Measurements from ENCODE around the gene PSMD12. TPM values are rescaled to one million over a fixed set of nuclear protein-coding genes. Genes with fewer than 3 reads are reported as not detected.
A peak's percentile ranks its signal among the peaks of the same experiment; 100 is the strongest.
"Not testable (repeated sequence)": the region's sequence is repeated elsewhere in the genome, so short reads cannot be mapped to it uniquely, and the experiment has no call there.

Gene PSMD12
- 10 to 100 TPM; 45.9 to 48.3 (median 46.4) TPM for polyA plus RNA-seq (ENCODE audit: insufficient read length in 3 of 3)

DNA sequence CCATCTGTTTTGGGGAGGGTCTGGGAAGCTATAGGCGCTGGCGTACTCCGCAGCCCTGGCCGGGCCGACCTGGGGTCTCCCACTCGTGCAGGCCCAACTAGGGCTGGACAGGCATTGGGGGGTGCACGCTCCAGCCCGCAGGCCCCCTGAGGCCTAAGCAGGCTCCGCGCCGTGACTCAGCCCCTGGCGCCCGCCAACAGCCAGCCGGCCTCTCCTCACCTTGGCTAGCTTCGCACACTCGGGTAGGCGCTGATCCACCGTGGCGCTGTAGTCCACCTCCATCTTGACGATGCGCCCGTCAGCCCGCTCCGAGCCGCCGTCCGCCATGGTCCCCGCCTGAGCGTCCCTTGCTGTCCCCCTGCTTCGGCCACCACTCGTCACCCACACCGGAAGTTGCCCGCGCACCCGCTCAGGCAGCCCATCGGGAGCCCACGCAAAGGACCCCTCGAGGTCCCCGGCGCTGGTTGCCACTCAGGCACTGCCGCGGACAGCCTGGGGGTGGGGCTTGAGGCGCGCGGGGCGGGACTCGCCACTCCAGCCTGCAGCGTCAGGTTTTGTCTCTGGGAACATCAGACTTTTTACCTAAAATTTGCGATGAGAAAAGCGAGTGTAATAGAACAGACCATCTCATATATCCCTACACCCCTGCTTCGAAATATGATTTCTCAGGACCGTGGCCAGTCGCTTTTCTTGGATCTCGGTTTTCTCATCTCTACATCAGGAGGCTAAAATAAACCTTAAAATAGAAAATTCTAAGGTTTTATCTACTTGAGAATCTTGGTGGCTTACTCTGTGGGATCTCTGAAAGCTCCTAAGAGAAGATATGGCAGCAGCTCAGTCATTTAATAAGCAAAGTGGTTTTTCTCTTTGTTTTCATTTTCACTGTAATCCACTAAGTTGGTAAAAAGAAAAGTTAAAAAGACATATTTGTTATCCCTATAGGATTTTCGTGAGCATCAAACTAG is at the start of gene PSMD12:
TSS of gene PSMD12 (minus strand) at position 385 of the 965 bp plus-strand sequence. CDS start at position 327, 58 bp downstream.
- DNase-seq (ENCODE audit: low read depth in 3 of 3, low spot score in 2 of 3) = peak in 2 of 3 donors; percentile 81 to 90

- DNase-seq (ENCODE audit: low read depth in 3 of 3, low spot score in 2 of 3) = no peak
Observed at GRCh38 chr17:67415291-67415690, 48.9 kb upstream of the PSMD12 start.

DNA sequence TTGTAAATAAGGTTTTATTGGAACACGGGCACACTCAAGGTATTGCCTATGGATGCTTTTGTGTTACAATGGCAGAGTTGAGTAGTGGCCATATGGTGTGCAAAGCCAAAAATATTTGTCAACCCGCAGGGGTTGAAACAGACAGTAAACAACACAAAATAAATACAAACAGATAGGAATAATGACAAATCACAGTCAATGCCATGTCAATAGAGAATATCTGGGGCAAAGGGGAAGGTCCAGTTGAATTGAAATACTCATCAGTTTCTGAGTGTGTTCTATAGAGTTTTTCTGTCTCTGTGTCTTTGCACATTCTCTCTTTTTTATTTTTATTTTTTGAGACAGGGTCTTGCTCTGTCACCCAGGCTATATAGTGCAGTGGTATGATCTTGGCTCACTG is 48.2 kb upstream of the PSMD12 start:
- no peak for DNase-seq (ENCODE audit: low read depth in 3 of 3, low spot score in 2 of 3)

GRCh38 chr17:67414130-67414529 is 47.8 kb upstream of the PSMD12 start:
- no peak for DNase-seq (ENCODE audit: low read depth in 3 of 3, low spot score in 2 of 3)

DNA sequence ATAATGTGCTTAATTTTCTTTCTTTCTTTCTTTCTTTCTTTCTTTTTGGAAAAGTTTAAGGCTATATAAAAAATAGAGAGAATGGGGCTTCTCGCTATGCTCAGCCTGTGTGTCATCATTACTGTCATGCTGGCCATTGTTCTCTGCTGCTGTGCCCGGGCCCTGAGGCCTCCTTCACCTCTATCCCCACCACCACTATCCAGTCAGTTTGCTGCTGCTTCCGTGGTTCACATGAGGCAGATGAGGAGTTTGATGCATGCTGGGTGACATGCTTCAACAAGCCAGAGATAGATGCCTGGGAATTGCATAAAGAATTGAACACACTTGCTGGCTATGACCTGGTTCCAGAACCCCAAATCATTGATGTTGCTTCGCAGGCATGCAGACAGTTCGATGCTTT is 47.0 kb upstream of the PSMD12 start:
- no peak for DNase-seq (ENCODE audit: low read depth in 3 of 3, low spot score in 2 of 3)

- no peak for DNase-seq (ENCODE audit: low read depth in 3 of 3, low spot score in 2 of 3)
Observed at GRCh38 chr17:67412941-67413340, 46.6 kb upstream of the PSMD12 start.

- DNase-seq (ENCODE audit: low read depth in 3 of 3, low spot score in 2 of 3) = no peak
Observed at GRCh38 chr17:67412032-67412431, 45.7 kb upstream of the PSMD12 start.

- no peak for DNase-seq (ENCODE audit: low read depth in 3 of 3, low spot score in 2 of 3)
Observed at GRCh38 chr17:67411397-67411796, 45.0 kb upstream of the PSMD12 start.

GRCh38 chr17:67408455-67408830 is 42.1 kb upstream of the PSMD12 start:
- not testable (repeated sequence) for DNase-seq (ENCODE audit: low read depth in 3 of 3, low spot score in 2 of 3)

DNA sequence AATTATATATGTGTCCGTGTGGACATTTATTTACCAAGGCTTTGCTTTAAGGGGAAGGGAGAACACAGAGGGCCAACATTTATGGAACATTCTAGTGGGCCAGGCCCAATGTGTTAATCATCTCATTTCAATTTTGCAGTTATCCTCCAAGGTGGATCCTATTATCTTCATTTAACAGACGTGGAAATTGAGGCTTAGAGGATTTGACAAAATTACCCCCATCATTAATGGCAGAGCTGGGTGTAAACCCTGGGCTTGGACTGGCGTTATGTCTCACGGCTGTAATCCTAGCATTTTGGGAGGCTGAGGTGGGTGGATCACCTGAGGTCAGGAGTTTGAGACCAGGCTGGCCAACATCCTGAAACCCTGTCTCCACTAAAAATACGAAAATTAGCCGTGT is 37.1 kb upstream of the PSMD12 start:
- DNase-seq (ENCODE audit: low read depth in 3 of 3, low spot score in 2 of 3) = no peak

DNA sequence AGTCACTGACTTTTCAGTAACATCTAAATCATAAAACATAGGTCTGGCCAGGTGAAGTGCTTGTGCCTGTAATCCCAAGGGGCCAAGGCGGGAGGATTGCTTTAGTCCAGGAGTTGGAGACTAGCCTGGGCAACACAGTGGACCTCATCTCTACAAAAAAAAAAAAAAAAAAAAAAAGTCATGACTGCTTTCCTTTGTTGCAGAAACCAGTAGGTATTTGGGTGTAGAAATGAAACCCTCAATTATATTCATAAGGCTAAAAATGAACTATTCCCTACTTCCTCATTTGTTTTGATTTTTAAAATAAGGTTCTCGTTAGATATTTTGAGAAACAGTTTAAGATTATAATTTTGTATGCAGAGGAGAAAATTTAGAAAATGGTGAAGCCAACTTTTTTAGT is 36.7 kb upstream of the PSMD12 start:
- no peak for DNase-seq (ENCODE audit: low read depth in 3 of 3, low spot score in 2 of 3)

DNA sequence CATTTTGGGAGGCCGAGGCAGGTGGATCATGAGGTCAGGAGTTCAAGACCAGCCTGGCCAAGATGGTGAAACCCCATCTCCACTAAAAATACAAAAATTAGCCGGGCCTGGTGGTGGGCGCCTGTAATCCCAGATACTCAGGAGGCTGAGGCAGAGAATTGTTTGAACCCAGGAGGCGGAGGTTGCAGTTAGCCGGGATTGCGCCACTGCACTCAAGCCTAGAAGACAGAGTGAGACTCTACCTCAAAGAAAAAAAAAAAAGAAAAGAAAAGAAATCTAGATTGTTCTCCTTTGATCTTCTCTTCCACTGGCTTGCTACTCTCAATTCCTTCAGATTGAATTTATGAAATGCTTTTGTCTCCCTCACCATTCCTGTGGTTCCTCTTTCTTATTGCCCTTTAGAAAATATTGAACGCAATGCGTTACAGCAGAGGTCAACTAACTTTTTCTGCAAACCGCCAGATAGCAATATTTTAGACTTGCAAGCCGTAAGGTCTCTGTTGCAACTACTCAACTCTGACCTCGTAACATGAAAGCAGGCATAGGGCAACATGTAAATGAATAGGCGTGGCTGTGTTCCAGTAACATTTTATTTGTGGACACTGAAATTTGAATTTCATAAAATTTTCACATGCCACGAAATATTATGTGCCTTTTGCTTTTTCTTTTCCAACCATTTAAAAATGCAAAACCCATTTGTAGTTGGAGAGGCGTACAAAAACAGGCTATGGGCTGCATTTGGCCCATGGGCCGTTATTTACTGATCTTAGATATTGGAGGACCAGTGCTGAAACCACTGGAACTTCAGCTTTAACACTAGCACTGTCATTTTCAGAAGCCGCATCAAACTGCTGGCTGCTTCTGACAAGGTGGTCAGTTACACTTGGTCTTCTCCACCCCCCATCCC is 35.5 kb upstream of the PSMD12 start:
- no peak for DNase-seq (ENCODE audit: low read depth in 3 of 3, low spot score in 2 of 3)

DNA sequence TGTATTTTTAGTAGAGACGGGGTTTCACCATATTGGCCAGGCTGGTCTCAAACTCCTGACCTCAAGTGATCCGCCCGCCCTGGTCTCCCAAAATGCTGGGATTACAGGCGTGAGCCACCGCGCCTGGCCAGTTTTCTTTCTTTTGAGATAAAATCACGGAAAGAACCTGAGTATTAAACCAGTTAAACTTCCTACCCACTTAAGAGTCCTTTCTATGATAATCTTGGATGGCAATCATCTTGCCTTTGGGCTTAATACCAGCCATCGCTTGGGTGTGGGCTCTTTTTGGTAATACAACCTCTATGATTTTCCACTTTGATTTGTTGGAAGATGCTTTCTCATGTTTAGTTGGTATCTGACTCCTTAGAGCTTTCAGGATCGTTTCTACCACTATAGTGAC is 34.7 kb upstream of the PSMD12 start:
- DNase-seq (ENCODE audit: low read depth in 3 of 3, low spot score in 2 of 3) = no peak

DNA sequence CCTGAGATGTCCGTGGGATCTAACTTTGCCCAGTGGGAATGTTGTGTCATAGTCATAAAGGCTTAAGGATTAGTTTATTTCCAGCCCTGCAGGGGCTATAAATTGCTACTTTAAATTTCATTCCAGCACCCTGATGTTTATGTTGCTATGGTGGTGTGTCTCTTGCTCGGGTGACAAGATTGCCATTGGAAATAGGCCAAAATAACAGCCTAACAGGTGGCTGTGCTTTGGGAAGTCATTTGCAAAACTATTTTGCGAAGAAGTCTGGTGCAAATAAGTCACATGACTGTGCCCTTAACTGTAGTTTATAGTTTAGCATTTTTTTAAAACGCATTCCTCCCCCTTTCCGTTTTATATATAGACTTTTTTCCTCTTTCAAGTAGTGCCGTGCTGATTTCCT is 33.8 kb upstream of the PSMD12 start:
- DNase-seq (ENCODE audit: low read depth in 3 of 3, low spot score in 2 of 3) = no peak

- DNase-seq (ENCODE audit: low read depth in 3 of 3, low spot score in 2 of 3) = no peak
Observed at GRCh38 chr17:67399676-67400075, 33.3 kb upstream of the PSMD12 start.

DNA sequence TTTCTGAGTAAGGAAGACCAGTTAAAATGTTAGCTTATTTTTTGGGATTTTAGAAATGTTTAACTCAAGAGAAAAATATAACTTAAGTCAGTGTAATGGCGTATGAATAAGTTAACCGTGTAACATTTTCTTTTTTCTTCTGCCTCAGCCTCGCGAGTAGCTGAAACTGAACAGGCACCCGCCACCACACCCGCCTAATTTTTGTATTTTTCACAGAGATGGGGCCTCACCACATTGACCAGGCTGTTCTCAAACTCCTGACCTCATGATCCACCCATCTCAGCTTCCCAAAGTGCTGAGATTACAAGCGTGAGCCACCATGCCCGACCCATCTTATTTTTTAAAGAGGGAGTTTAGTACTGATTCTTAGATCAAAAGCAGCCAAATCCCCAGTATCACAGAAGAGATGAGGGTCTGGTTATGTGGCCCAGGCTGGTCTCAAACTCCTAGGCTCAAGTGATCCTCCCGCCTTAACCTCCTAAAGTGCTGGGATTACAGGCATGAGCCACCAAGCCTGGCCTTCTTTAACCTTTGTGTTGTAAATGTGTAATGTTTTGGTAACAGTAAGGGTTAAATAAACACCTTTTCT is 27.5 kb upstream of the PSMD12 start:
- no peak for DNase-seq (ENCODE audit: low read depth in 3 of 3, low spot score in 2 of 3)

DNA sequence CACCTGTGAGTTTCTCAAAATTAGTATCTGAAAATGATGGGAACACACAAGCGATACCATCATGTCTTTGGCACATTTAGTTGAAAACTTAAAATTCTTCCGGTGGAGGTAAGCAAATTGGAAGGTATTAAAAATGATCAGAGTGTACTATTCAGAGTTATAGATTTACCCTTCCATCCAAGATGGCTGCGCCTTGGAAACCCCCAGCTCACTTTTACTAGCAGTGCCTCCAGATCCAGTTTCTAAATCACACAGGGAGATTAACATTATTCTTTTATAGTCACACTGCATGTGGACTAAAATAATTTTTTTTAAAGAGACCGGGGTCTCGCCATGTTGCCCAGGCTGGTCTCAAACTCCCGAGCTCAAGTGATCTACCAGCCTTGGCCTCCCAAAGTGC is 25.7 kb upstream of the PSMD12 start:
- DNase-seq (ENCODE audit: low read depth in 3 of 3, low spot score in 2 of 3) = no peak

GRCh38 chr17:67390646-67391361 is 24.4 kb upstream of the PSMD12 start:
- peak in 1 of 3 donors; percentile 67 for DNase-seq (ENCODE audit: low read depth in 3 of 3, low spot score in 2 of 3)

DNA sequence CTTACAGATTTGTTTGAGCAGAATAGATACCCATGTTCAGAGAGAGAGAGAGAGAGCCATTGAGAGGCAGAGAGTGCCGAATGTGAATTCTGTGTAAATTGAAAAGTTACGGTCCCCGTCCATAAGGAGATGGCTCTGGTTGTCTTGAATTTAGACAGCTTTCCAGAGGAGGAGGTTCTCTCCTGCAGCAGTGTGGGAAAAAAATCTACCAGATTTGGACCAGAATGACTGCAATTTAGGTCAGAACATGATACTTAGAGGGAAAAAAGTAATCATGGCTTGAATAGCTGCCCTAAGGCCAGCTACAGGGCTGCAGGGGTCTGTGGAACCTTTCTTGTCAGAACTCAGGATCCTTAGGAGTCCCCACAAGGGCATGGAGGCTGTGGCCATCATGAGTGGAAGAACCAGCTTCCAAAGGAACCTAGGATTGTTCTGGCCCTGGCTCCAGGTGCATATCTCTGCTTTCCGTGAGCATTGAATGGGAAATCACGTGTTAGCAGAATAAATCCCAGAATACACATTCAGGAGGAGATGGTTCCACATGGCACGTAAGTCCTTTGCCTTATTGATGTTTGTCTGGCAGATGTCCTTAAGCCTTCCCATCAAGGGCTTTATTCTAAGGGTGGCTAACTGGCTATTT is 23.7 kb upstream of the PSMD12 start:
- DNase-seq (ENCODE audit: low read depth in 3 of 3, low spot score in 2 of 3) = no peak

GRCh38 chr17:67388986-67389385 is 22.6 kb upstream of the PSMD12 start:
- DNase-seq (ENCODE audit: low read depth in 3 of 3, low spot score in 2 of 3) = no peak

Data from right renal cortex interstitium (tissue), 3 donors.